Right hindlimb (tissue), 1 donor: ENCODE results near the gene ODF2L.
A peak's percentile ranks its signal among the peaks of the same experiment; 100 is the strongest.
"Not testable (repeated sequence)": the region's sequence is repeated elsewhere in the genome, so short reads cannot be mapped to it uniquely, and the experiment has no call there.

Experiments
- DNase-seq: peaks from one replicate; pipeline ENCODE4 v3.0.0-alpha.2; 2018

The ODF2L gene

DNA sequence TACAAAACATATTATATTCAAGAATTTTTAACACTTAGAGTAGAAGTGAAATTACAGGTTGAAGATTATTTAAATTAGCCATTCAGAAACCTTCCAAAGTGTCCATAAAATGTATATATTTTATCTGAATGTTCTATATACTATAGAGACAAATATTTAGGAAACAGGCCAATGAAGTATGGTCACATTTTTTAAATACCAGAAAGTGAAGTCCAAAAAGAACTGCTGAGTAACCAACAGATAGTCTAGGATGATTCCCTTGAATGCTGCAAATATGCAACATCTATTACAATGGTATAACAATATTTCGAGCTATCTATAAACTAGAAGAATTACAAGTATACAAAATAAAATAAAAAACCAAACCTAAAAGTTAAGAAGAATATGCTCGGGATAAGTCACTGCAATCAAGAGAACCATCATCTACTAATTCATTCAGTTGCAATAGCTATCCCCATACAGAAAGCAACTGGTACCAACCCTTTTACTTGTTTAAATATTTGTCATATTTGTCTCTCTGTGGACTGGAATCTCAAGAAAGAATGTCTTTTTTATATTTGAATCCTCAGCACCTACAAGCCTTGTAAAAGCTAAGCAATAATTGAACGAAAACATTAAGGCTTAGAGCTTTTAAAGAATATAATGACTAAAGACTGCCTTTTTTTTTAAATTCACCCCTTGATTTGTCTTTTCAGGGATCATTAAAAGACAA is 8.1 kb downstream of the ODF2L start:
- DNase-seq, result no peak

DNA sequence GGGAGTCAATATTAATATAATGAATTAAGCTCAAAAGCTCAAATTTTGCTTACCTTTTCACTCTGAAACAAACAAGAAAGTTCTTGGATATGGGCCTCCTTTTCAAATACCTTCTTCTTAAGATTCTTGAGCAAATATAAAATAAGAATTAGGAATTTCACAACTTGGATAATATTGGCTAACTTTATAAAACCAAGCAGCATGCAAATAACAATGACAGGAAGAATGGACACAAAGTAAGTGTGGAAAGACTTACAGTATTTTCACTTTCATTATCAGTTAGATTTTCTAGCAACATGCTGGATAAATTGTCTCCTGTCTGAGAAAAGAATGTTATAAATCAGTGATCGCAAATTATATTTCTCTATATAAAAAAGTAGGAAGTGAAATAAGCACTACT is 13.2 kb downstream of the ODF2L start:
- no peak for DNase-seq

DNA sequence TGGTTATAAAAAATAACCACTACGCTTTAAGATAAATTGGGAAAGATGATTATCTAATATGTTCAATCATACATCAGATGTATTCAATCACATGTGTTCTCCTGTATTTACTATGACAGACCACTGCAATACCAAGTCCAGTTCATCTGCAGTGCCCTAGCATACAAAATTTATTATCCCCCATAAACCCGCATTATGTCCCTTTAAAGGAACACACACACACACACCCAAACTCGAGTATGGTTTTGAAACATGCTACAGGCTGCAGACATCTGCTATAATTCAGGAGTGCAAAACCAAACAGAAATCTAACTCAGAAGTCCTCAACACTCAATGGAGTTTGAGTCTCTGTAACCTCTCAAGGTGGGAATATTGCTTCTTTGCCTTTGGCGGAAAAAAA is 14.9 kb downstream of the ODF2L start:
- no peak for DNase-seq

DNA sequence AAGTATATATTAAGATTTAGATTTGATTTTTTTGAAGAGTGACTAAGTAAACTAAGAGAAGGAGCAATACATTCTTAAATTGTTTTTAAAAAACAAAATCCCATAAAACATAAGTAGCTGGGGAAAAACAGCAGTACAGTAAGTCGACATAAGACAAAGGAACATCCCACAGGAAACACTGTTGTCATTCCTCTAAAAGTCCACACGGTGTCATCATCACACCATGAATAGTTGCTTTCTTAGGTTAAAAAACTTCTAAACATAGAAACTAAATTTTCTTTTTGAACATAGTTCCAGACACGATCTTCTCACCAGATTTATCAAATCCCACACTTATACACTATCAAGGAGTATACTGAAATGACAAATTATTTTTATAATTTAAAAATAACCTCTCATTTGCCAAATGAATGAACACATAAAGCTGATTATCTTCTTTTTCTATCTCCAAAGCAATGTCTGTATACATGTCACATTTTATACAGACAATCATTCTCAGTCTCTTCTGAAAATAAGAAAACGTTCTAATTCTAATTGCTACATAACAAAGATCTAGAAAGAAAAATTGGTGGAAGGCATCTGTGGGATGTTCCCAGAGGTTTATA is 15.8 kb downstream of the ODF2L start:
- no peak for DNase-seq

DNA sequence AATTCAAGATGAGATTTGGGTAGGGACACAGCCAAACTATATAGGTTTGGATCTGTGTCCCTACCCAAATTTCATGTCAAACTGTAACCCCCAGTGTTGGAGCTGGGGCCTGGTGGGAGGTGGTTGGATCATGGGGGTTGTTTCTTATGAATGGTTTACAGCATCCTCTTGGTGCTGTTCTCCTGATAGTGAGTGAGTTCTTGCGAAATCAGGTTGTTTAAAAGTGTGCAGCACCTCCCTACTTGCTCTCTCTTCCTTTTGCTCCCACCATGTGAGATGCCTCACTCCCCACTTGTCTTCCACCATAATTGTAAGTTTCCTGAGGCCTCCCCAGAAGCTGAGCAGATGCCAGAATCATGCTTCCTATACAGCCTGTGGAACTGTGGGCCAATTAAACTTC is 17.3 kb downstream of the ODF2L start:
- no peak for DNase-seq

DNA sequence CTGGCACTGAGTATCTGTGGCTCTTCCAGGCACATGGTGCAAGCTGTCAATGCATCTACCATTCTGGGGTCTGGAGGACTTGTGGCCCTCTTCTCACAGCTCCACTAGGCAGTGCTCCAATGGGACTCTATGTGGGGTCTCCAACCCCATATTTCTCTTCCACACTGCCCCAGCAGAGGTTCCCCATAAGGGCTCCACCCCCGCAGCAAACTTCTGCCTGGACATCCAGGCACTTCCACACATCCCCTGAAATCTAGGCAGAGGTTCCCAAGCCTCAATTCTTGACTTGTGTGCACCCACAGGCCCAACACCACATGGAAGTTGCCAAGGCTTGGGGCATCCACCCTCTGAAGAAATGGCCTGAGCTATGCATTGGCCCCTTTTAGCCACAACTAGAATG is 18.8 kb downstream of the ODF2L start:
- DNase-seq, result no peak

DNA sequence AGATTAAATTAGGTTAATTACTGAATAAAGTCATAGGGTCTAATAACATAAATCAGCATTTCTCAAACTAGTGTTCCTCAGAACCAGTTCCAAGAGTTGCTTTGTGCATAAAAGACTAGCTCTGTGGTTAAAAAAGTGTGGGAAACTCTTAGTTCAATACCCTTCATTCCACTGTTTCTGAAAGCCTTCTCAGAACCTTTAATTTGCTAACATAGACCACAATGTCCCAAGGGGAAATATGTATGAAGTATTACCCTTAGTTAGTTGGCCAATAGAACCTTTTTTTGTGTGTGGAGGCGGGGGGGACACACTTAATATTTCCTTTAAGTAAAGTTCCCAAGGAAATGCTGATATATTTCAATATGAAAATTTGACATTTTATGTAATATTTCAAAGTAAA is 20.4 kb downstream of the ODF2L start:
- DNase-seq, result no peak

DNA sequence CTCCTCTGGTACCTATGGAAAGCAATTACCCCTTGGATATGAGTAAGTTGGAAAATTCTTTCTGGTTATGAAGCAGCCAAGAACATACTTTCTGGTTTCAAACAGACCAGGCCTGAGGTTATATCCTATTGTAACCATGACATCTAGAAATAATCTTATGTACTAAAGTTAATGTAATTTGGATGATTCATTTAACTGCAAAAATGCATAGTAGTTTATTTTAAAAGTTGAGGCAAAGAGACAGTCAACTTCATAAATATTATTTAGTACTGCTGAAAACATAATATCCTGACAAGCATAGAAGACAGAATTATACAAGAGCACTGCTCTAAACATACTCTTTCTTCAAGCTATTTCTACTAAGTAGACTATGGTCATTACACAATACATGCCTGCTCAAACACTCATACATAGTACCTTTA is 25.5 kb downstream of the ODF2L start:
- DNase-seq, result no peak

DNA sequence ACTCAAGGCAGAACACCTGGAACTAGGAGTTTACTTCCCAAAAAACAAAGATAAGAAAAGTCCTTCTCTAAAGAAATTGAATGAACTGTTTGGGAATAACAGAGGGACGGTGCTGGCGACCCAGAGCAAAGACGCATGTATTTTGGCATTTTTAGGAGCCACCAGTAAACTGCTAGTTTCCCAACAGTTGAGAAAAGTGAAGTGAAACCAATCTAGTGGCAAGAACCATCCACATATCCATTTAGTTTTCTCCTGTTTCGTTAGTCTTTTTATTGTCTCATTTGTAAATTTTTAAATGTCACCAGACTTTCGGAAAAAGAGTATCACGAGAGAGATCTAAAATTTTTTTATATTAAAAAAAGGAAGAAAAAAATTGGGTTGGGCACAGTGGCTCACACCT is 30.2 kb downstream of the ODF2L start:
- no peak for DNase-seq

DNA sequence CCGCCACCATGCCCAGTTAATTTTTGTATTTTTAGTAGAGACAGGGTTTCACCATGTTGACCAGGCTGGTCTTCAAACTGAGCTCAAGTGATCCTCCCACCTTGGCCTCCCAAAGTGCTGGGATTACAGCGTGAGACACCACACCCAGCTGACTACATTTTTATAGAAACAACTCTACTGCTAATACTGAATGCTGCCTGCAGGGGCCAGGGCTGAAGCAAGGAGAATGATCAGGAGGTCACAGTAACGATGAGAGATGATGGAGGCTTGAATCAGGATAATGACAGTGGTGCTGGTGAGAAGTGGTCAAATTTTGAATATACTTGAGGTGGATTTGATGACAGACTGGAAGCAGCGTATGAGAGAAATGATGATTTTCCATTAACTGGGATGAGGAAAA is 33.3 kb downstream of the ODF2L start:
- DNase-seq, result no peak

DNA sequence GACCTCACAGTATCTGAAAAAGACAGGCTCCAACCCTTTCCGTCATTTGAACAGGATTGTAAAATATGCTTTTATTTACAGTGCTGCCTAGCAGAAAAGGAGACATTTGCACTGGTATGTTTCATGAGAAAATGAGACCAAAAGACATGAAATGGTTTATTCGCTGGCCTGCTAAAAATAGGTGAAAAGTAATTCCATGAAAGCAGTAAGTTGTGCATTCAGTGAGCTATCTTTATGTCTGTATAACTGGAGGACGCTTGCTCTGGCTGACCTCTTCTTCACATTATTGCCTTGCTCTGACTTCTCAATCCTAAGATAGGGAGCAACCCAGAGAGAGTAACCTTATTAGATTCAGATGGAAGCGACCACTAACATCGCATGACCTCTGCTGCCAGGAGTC is 38.3 kb downstream of the ODF2L start:
- DNase-seq, result no peak

DNA sequence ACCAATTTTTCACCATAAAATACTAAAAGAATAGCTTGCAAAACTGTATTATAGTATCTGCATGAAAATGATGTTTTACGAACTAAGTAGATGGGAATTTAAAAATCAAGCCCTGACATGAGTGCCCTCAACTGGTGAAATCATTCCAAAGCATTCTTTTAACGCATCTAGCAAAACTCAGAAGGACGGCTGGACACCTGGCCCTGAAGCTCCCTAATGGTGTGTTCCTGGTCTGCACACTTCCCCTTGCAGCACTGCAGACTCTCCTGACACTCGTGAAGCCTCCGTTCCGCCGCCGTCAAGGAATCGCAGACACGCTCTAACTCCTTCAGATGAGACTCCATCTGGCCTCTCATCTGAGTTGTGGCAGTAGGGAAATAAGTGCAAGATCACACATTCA is 39.9 kb downstream of the ODF2L start:
- DNase-seq, result peak; percentile 42

DNA sequence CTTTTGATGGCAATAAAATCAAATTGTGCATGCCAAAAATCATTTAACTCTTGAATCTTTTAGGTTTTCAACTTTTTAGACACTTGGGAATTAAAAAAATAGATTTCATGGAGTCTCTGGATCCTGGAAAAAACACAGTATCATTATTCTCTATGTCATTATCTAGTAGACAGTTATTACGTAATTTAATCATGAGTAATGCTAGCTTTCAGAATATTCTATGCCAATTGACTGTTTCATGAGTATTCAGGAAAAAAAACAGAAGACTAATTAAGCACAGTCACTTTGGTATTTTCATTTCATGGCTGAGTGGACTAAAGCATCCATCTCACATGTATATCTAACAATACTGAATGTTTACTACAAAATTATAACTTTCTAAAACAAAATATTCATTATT is 44.0 kb downstream of the ODF2L start:
- DNase-seq, result no peak

DNA sequence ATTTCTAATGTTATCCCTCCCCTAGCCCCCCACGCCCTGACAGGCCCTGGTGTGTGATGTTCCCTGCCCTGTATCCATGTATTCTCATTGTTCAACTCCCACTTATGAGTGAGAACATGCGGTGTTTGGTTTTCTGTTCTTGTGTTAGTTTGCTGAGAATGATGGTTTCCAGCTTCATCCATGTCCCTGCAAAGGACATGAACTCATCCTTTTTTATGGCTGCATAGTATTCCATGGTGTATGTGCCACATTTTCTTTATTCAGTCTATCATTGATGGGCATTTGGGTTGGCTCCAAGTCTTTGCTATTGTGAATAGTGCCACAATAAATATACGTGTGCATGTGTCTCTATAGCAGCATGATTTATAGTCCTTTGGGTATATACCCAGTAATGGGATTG is 45.9 kb downstream of the ODF2L start:
- not testable (repeated sequence) for DNase-seq

DNA sequence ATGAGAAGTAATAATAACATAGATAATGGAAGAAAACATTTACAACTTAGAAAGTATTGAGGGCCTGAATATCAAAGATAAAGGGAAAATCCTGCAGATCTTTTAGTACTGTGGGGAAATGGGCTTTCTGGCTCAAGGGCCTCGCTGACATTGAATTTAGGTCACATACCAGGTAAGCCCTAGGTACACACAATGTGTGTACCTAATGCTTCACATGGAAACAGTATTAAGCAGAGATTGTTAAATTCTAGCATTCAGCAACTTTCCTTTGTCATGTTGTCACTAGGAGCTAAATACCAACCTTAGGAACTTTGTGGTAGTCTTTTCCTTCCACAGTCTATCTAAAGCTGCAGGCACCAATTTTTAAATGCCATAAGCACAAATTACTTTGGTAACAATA is 49.7 kb downstream of the ODF2L start:
- DNase-seq, result no peak

DNA sequence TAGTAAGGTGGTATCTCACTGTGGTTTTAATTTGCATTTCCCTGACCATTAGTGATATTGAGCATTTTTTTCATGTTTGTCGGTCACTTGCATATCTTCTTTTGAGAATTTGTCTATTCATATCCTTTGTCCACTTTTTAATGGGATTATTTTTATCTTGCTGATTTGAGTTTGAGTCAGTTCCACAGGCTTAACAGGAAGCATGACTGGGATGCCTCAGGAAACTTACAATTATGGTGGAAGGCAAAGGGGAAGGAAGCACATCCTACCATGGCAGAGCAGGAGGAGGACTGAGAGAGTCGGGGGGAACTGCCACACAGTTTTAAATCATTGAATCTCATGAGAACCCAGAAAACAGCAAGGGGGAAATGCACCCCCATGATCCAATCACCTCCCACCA is 51.1 kb downstream of the ODF2L start:
- no peak for DNase-seq

DNA sequence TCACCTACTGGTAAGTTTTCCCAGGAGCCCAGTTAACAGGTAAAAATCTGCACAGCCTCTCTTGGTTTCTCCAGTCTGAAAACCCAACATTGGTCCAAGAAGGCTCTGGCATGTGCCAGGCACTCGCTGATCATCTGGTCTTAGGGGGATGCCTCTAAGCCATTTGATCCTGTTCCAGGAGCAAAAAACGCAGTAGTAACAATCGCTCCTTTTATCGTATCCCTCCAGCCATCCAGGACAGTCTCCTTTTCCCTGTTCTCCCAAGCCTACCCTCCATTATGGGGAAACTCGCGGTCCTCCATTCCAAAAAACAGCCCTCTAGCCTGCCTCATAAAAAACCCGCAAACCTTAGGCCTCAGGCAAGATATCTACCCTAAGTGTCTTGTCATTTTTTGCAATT is 56.2 kb downstream of the ODF2L start:
- DNase-seq, result no peak

DNA sequence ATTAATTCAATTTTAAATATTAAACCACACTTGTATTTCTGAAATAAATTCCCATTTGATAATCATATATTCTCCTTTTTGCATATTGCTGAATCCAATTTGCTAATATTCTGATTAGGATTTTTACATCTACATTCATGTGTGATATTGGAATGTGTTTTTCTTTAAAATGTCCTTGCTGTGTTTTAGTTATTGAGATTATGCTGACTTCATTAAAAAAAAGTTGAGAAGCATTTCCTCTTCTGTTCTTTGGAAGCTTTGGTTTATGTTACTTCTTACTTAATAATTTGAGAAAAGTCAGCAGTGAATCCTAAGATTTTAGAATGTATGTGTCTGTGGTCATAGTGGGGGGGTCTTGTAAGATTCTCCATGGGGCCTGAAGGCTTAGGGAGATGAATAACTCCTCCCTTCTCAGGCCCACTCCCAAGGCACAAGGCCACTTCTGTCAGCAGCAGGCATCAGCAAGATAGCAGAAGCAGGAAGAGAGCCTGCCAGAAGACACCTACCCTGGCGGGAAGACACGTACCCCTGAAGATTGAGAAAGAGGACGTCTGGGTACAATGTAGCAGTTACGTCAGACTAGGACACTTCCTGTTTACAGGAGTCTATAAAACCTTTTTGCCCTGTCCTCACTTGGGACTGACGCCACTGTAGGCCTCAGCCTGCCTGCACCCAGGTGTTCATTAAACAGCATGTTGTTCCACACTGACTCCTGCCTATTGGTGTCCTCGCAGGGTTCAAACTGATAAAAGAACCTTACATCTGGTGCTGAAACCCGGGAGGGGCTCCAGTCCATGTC is 56.9 kb downstream of the ODF2L start:
- no peak for DNase-seq

DNA sequence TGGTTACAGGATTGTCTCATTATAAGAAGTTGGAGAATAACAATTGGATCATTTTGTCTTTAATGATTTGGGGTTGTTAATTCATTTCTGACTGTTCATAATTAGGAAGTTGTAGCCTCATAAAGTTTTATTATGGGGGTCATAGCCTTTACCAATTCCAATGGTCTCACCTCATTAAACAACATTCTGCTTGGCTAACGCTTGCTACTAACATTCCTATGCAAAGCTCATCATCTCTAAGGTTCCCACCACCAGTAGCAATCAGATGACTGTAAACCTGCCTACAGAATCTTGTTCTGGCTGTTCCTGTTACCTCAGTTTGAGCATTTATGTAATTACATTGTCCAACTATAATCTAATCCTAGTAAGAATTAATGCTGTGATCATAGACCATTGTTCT is 60.2 kb downstream of the ODF2L start:
- no peak for DNase-seq

DNA sequence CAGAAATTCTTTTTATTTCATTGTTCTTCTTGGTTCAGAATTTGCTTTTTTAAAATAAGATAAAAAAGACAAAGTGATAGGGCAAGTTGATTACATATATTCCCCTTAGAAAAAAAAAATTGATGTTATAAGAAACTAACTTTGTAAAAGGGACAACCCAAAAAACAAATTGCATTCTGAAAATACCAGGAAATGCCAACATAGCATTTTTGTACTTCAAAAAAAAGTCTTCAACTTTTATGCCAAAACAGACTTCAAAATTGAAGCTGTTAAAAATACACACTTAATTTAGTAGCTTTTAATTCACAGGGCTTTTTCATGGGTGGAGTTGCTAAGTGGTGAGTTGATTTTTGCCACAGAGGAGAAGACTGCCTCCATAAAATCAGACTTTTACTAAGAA is 70.9 kb downstream of the ODF2L start:
- no peak for DNase-seq

DNA sequence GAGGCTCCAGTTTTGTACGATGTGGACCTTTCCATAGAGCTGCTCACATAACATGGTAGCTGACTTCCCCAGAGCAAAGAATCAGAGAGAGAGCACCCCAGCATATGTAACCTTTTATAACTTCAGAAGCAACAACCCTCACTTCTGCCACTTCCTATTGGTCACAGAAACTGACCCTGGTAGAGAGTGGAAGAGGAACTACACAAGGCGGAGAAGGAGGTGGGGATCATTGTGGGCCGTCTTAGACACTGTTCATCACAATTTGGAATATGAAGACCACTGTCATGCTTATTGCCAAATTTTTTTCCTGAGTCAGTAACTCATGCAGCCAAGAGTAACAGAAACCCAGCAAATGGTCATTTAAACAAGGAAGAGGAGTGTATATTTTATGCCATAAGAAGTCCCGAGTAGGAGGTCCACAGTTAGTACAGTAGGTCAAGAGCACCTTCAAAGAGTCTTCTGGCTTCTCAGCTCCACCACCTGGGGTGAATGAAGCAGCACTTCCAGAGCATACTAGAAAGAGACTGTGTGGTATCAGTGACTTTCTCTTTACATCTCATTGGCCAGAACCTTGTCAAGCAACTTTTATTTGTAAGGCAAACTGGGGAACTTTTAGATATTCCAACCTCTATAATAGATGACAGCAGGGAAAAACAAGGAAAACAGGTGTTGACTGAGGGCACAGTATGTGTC is 71.8 kb downstream of the ODF2L start:
- no peak for DNase-seq

DNA sequence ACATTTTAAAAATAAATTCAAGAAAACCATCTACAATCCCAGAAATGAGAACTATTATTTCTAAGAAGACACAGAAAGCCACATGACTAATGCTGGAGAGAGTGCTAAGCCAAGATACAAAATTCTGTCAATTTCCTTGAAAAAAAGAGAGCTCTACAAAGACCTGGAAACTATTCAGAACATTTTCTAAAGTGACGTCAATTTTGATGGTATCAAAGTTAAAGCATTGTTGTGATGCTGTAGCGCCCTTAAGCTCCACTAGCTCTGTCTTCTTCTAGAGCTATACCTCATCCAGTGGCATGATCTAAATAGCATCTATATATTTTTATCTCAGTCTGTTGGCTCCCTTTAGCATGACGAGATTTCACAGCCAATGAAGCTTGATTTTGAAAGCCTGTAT is 73.9 kb downstream of the ODF2L start:
- DNase-seq, result no peak

DNA sequence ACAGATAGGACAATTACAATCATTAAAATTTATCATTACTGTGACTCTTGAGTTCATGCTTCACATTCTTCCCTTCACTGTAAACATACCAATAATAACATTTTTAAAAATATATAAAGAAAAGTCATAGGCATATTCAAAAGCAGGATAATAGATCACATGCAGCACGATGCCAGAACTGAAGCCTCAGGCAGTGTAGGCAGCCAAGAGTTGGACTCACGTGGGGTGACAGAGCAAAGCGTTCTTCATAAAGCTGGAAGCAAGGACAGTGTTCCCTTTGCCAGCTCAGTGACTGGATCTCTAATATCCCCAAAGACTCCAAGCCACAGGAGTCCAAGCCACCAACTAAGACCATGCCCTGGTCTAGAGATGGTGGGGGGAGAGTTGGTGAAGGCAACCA is 77.7 kb downstream of the ODF2L start:
- no peak for DNase-seq

DNA sequence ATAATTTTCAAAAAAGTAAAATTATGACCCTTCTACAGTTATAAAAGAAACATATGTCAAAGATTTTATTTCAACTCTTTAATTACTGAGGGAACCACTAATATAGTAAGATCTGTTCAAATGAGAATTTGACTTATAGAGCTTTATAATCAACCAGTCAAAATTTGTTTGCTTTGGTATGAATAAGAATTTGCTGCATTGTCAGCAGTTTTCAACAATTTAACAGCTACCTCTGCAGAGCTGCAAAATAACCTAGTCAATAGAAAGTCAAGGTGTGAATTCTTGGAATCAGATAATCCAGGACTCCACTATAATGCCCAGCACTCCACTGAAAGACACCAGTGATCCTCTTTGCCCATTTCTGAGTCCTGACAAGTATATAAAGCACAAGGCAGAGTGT is 78.2 kb downstream of the ODF2L start:
- no peak for DNase-seq
